Stimulated activated CD8-positive, alpha-beta memory T cell treated with anti-CD3 and anti-CD28 coated beads, Interleukin-7, amount 100 ng/mL, for 24 hours (primary cell): ENCODE data around the gene NELL2.
"Not testable (repeated sequence)": the region's sequence is repeated elsewhere in the genome, so short reads cannot be mapped to it uniquely, and the experiment has no call there.

Source experiments
- DNase-seq: peaks from one replicate; pipeline ENCODE4 v3.0.0-alpha.2; 2020; ENCODE audit warnings: low read depth

Gene NELL2

GRCh38 chr12:44847888-44848702, 28.0 kb downstream of the NELL2 start:
- DNase-seq, result peak; percentile 46

GRCh38 chr12:44847403-44847802, 28.7 kb downstream of the NELL2 start:
- no peak for DNase-seq

DNA sequence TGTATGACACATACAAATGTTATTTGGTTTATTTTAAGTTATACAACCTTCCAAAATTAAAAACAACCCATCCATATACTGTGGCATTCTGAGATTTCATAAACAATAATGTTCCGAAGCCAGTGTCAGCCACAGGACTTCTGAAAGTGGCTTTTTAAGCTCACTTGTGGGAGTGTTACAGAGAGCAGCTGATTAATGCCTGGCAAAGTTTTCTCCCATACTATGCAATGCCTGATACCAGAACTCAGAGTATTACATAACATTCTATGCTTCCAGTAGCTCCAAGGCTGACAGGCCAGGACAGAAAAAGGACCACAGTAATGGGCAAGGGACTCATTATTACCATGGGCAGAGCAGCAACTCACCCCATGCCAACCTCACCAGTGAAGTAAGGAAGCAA, 29.3 kb downstream of the NELL2 start:
- no peak for DNase-seq

DNA sequence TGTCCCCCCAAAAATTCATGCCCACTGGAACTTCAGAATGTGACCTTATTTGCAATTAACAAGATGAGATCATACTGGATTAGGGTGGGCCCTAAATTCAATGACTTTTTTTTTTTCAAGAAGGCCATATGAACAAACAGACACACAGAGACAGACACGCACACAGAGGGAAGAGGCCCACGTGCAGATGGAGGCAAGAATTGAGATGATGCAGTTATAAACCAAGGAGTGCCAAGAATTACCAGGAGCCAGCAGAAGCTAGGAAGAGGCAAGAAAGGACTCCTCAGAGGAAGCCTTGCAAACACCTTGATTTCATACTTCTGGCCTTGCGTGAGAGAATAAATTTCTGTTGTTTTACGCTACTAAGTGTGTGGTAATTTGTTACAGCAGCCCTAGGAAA, 33.4 kb downstream of the NELL2 start:
- DNase-seq, result no peak

GRCh38 chr12:44839785-44840184, 36.3 kb downstream of the NELL2 start:
- DNase-seq, result no peak

DNA sequence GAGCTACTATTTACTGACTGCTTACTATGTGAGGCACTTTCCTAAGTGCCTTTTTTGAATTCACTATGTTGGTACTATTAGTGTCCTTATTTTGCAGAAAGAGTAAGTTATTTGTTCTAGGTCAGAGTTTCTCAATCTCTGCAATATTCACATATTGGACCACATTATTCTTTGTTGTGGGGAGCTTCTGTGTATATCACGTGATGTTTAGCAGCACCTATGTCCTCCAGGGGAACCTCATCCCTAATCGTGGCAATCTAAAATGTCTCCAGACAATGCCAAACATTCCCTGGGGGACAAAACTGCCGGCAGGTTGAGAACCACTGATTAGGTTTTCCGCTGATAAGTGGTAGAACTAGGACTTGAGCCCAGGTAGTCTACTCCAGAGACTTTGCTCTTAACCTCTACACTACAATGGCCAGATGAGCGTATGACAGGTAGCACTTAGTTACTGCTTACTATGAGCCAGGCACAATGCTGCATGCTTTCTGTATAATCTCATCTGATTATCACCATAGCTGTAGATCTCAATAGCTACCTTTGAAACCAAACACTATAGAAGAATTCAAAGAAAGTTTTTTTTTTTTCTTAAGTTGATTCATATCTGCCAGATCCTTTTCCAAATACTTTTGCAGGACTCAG, 38.9 kb downstream of the NELL2 start:
- no peak for DNase-seq

DNA sequence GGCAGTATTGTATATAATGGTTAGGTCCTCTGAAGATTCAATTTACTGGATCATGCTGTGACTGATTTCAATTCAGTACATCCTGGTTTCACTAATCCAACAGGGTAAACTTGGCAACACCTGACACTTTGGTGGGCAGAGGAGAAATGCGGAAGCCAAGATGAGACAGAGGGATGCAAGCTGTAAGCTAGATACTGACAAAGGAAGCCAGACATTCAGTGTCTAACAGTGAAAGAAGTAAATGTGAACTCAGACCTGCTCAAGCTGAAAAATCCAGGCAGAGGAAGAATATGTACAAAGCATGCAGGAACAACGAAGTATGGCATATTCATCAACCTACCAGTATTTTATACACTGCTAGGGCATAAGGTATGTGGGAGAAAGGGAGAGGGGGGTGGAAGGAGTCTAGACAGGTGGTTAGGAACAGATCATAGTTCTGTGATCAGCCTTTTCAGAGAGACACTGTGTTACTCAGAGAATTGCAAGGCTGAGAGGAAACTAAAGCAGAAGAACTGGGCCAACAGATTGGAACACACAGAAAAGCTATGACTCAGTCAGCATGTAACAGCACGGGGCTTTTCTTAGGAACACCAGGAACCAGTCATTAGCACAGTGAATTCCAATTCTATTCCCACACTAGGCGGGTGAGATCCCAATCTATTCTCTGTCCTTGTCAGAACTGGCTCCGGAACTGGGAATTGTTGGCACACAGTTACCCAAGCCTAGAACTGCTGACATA, 40.3 kb downstream of the NELL2 start:
- no peak for DNase-seq

DNA sequence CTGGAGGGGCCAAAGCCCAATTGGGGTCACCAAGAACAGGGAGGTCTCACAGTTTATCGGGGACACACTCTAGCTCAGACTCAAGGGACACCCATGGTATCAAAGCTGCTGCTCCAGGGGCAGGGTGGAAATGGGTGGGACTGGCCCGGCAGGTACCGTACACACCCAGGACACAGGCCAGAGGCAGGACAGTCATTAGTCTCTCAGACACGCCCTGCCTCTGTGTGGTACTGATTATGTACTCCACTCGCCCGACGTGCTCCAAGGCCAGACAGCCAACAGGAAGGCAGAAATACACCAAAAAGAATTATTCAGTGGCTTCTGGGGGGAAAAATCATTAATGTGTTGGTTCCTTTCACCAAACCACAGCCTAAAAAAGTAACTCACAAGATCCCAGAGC, 41.1 kb downstream of the NELL2 start:
- not testable (repeated sequence) for DNase-seq

- no peak for DNase-seq
Observed at GRCh38 chr12:44833561-44833960, 42.6 kb downstream of the NELL2 start.

DNA sequence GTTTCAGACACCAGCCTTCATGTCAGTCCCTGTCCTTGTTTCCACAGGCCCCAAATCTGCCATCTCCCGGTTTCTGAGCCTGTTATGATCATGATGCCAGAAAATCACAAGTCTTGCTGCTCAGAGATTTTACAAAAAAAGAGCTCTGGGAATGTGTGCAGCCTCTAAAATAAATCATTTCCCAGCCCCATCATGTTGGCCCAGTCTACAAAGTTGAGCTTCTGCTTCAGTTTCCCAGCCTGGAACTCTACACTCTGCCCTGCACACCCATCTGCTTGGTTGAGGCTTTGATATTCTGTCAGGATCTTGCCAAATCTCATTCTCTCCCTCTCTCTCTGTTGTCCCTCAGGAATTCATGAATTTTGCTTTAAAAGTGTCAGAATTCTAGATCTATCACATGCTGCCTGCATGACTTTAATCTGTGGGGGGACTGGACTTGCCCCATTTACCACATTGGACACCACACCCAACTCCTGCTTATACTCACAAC, 45.5 kb downstream of the NELL2 start:
- no peak for DNase-seq

GRCh38 chr12:44829045-44829444, 47.1 kb downstream of the NELL2 start:
- DNase-seq, result no peak

DNA sequence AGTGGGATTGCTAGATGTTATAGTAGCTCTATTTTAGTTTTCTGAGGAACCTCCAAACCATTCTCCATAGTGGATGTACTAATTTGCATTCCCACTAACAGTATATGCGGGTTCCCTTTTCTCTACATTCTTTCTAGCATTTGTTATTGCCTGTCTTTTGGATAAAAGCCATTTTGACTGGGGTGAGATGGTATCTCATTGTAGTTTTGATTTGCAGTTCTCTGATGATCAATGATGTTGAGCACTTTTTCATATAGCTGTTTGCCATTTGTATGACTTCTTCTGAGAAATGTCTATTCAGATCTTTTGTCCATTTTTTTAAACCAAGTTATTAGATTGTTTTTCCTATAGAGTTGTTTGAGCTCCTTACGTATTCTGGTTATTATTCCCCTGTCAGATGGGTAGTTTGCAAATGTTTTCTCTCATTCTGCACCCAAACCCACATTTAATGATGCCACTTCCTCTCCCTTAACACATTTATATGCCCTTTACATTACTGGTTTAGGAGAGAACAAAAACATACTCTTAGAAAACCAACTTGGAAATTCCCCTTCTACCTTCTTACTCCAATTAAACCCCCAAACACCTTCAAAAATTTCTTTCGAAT, 48.2 kb downstream of the NELL2 start:
- DNase-seq, result no peak

DNA sequence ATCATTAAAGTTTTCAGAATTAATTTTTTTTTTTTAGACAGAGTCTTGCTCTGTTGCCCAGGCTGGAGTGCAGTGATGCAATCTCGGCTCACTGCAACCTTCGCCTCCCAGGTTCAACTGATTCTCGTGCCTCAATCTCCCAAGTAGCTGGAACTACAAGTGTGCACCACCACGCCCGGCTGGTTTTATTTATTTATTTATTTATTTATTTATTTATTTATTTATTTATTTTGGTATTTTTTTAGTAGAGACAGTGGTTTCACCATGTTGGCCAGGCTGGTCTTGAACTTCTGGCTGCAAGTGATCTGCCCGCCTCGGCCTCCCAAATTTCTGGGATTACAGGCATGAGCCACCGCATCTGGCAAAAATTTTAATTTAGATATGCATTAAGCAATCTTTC, 54.4 kb downstream of the NELL2 start:
- not testable (repeated sequence) for DNase-seq

DNA sequence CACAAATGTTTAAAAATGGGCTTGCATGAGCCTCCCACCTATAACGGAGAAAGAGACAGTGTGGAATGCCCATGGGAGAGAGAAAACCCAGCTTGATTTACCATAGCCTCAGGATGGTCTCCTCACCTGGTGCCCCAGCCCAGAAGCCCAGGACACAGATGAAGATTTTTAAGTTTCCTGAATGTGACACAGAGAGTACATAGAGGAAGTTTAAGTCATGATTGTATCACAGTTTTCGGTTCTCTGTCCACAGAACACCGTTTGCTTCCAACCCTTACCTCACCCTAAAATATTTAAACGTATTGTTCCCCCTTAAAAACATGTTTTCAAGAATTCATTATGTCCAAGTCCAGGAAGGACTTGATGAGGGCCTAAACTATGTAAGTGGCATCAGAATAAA, 56.2 kb downstream of the NELL2 start:
- DNase-seq, result no peak

- no peak for DNase-seq
Observed at GRCh38 chr12:44817687-44818086, 58.4 kb downstream of the NELL2 start.

DNA sequence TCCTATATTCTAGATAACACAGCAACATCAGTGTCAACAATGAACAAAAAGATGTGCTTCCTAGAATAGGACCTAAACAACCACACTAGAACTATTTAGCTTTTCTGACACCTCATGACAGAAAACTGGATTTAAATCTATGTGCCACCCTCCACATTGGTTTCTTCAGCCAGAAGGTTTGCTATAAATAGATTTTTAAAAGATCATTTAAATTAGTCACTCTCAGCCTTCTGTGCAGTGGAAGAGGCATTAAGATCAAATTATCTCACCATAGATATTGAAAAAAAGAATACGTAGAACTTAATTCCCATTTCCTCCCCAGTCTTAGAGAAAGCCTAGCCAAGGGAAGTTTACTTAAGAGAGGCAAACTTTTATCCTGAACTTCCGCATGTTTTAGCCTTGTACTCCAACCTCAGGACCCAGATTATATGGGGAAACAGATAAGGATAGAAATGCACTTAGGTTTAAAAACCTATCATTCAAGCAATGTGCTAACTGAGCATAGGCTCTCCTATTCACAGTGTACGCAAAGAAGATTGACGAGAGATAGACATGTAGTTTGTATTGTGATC, 59.6 kb downstream of the NELL2 start:
- DNase-seq, result no peak

GRCh38 chr12:44812062-44812461, 64.1 kb downstream of the NELL2 start:
- DNase-seq, result no peak

GRCh38 chr12:44804068-44804467, 72.0 kb downstream of the NELL2 start:
- no peak for DNase-seq

GRCh38 chr12:44795970-44796369, 80.1 kb downstream of the NELL2 start:
- no peak for DNase-seq

DNA sequence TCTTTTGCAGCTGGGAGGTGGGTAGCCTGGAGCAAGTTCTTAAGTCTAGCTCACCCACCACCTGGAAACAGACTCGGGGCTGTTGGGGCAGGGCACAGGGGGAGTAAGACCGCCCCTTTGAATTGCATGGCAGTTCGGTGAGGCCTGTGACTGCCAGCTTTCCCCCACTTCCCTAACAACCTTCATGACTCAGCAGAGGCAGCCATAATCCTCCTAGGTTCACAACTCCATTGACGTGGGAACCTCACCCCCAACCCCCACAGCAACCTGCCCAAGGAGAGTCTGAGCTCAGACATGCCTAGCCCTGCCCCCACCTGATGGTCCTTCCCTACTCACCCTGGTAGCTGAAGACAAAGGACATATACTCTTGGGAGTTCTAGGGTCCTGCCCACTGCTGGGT, 87.4 kb downstream of the NELL2 start:
- no peak for DNase-seq

- no peak for DNase-seq
Observed at GRCh38 chr12:44780221-44780790, 95.8 kb downstream of the NELL2 start.

GRCh38 chr12:44779766-44780165, 96.3 kb downstream of the NELL2 start:
- no peak for DNase-seq
